Spleen (tissue), 7 donors: ENCODE results near the gene TMPO.

Source experiments
- CTCF ChIP-seq, 11 experiments: fragments of 200-600 bp in 7 of 11; fragments of 450-650 bp in 4 of 11; sonication (generic) in 4 of 11; IDR thresholded peaks in 8 of 11; conservative IDR thresholded peaks in 3 of 11; 1 replicate in 7 of 11; 2 replicates in 4 of 11; pipeline versions ENCODE4 v1.4.0 to v1.8.0; 2016 to 2021; ENCODE audit warnings: antibody characterized with exemption in 11 of 11, inconsistent platforms in 4 of 11, mild to moderate bottlenecking in 1 of 11
- POLR2A ChIP-seq, 3 donors: fragments of 450-650 bp; IDR thresholded peaks; one replicate each; pipeline ENCODE4 v1.5.1; 2017; ENCODE audit warnings: antibody characterized with exemption in 3 of 3, mild to moderate bottlenecking in 1 of 3
- donor health status: DM: no; HTN: no; CAD: no; lungs with moderate emphysema.
- donor health status: DM: no; HTN: no; CAD: no.
- donor health status: DM: no; HTN: no; CAD: no.

- no peak for TF ChIP-seq CTCF (IDR thresholded peaks at IDR 0.05 in 8 of 11, conservative IDR thresholded peaks at IDR 0.05 in 3 of 11)
- no peak for TF ChIP-seq POLR2A (IDR thresholded peaks at IDR 0.05)
Observed at GRCh38 chr12:98544751-98545150, 29.4 kb downstream of the TMPO start.
